Natural killer cell (primary cell): ENCODE data around the gene NR2F1-AS1. TPM values are rescaled to one million over a fixed set of nuclear protein-coding genes. Genes with fewer than 3 reads are reported as not detected.
A peak's percentile ranks its signal among the peaks of the same experiment; 100 is the strongest.

Source experiments
- ATAC-seq, 3 donors: fragments of 150-1000 bp in 2 of 3; fragments of 200-7000 bp in 1 of 3; cut with Tn5 transposase; 1 replicate in 1 of 3; 2 replicates in 2 of 3; pipeline ENCODE4 v1.10.0; 2021; ENCODE audit warnings: mild to moderate bottlenecking in 2 of 3, moderate library complexity in 2 of 3
- DNase-seq, 2 donors: peaks; one replicate each; pipeline versions ENCODE4 v3.0.0 to v3.0.0-alpha.2; 2013 to 2021; ENCODE audit warnings: mixed read lengths in 1 of 2
- H3K27ac ChIP-seq: one replicate; pipeline ENCODE4 v1.5.1; 2013; ENCODE audit warnings: mild to moderate bottlenecking, low read length
- H3K27me3 ChIP-seq: one replicate; pipeline ENCODE4 v1.6.1; 2013; ENCODE audit warnings: low read length; ENCODE audit not compliant: control insufficient read depth, insufficient read depth
- H3K36me3 ChIP-seq: one replicate; pipeline ENCODE4 v1.6.1; 2013; ENCODE audit warnings: low read length; ENCODE audit not compliant: control insufficient read depth, insufficient read depth
- H3K4me1 ChIP-seq: one replicate; pipeline ENCODE4 v1.6.1; 2013; ENCODE audit warnings: low read length; ENCODE audit not compliant: control insufficient read depth, insufficient read depth
- H3K4me3 ChIP-seq: one replicate; pipeline ENCODE4 v1.5.1; 2013; ENCODE audit warnings: low read length
- H3K9me3 ChIP-seq: one replicate; pipeline ENCODE4 v1.6.1; 2013; ENCODE audit warnings: low read length; ENCODE audit not compliant: control insufficient read depth, insufficient read depth
- H3K27ac Mint-ChIP-seq, 2 donors: one replicate each; pipeline ENCODE4 v1.8.0; 2022; ENCODE audit warnings: mild to moderate bottlenecking in 2 of 2, mixed read lengths in 2 of 2, moderate library complexity in 1 of 2
- H3K27me3 Mint-ChIP-seq, 2 donors: one replicate each; pipeline ENCODE4 v1.8.0; 2022; ENCODE audit warnings: low read depth in 2 of 2, mixed read lengths in 2 of 2
- H3K36me3 Mint-ChIP-seq: one replicate; pipeline ENCODE4 v1.8.0; 2022; ENCODE audit warnings: mixed read lengths
- H3K4me1 Mint-ChIP-seq, 2 donors: one replicate each; pipeline ENCODE4 v1.8.0; 2022; ENCODE audit warnings: mixed read lengths in 2 of 2
- H3K4me3 Mint-ChIP-seq: one replicate; pipeline ENCODE4 v1.8.0; 2022; ENCODE audit warnings: mild to moderate bottlenecking, moderate library complexity, mixed read lengths
- H3K9me3 Mint-ChIP-seq, 2 donors: one replicate each; pipeline ENCODE4 v1.8.0; 2022; ENCODE audit warnings: mixed read lengths in 2 of 2
- CTCF ChIP-seq: fragments of 200-600 bp; IDR thresholded peaks from one replicate; pipeline ENCODE4 v1.8.0; 2022; ENCODE audit warnings: antibody characterized with exemption
- WGBS: methylation state at CpG from one replicate; pipeline ENCODE4 v1.1.7; 2013; ENCODE audit warnings: missing lambda C conversion rate; ENCODE audit not compliant: insufficient coverage; 5-methylcytosine and 5-hydroxymethylcytosine counted together
- intact Hi-C: fragments of 100-400 bp; cut with micrococcal nuclease; formaldehyde crosslinking; loops from one replicate; pipeline ENCODE4 v1.14.2; 2022
- total RNA-seq, 4 donors: library from RNA; stranded (reverse); fragments of 120-200 nt in 1 of 4; gene quantifications; one replicate each; pipeline versions ENCODE4 v1.2.3 to v1.2.4, GENCODE V29; 2013 to 2022

The NR2F1-AS1 gene
- total RNA-seq, 3 donors from 2014 or later (not counting 1 experiment from before 2014, with no cell fraction given): not detected

- Mint-ChIP-seq H3K27ac (no peak overlapping the region), H3K36me3 (peaks cover 8% of the 10 kb centered on the region), H3K27me3 (peaks cover 70 to 71% of the 10 kb centered on the region in 2 donors), H3K4me3 (no peak overlapping the region), H3K4me1 (peaks cover 10 to 21% of the 10 kb centered on the region in 2 donors), H3K9me3 (no peaks in the 10 kb centered on the region)
- WGBS: 4% methylated on average over 7 of the region's 9 CpGs
- intact Hi-C loops: no loop called here
- Histone ChIP-seq H3K36me3 (no peaks in the 10 kb centered on the region), H3K9me3 (no peaks in the 10 kb centered on the region), H3K27ac (no peak overlapping the region), H3K27me3 (peaks cover 79% of the 10 kb centered on the region), H3K4me1 (peaks cover 3% of the 10 kb centered on the region), H3K4me3 (no peak overlapping the region)
- TF ChIP-seq CTCF: no peak
- DNase-seq (peak in 1 of 2 donors; percentile 24), ATAC-seq (no peak)
These were observed 30.4 kb upstream of the NR2F1-AS1 start for GRCh38 chr5:93611273-93611975.

GRCh38 chr5:93610581-93611272 is 29.7 kb upstream of the NR2F1-AS1 start:
- no peak for TF ChIP-seq CTCF
- intact Hi-C loops: no loop called here
- no peak overlapping the region for H3K4me3 ChIP-seq
- no peaks in the 10 kb centered on the region for H3K9me3 ChIP-seq
- no peak for DNase-seq
- H3K27me3 ChIP-seq: peaks cover 82% of the 10 kb centered on the region
- H3K4me1 ChIP-seq: peaks cover 3% of the 10 kb centered on the region
- Mint-ChIP-seq H3K4me3 (no peak overlapping the region), H3K9me3 (no peaks in the 10 kb centered on the region), H3K4me1 (peaks cover 10 to 21% of the 10 kb centered on the region in 2 donors), H3K36me3 (peaks cover 8% of the 10 kb centered on the region), H3K27ac (no peak overlapping the region), H3K27me3 (peaks cover 77% of the 10 kb centered on the region in 2 donors)
- no peak overlapping the region for H3K27ac ChIP-seq
- WGBS: 15% methylated on average over 17 of the region's 17 CpGs
- ATAC-seq: no peak
- H3K36me3 ChIP-seq: no peaks in the 10 kb centered on the region

- H3K4me3 ChIP-seq: no peak overlapping the region
- Mint-ChIP-seq H3K4me1 (peaks cover 13 to 21% of the 10 kb centered on the region in 2 donors), H3K36me3 (peaks cover 13% of the 10 kb centered on the region), H3K9me3 (no peaks in the 10 kb centered on the region), H3K27ac (no peak overlapping the region), H3K27me3 (peaks cover 85 to 86% of the 10 kb centered on the region in 2 donors), H3K4me3 (no peak overlapping the region)
- H3K27me3 ChIP-seq: peaks cover 92% of the 10 kb centered on the region
- intact Hi-C loops: loop anchor here (10.0 kb wide), 1 partner anchor 305 kb away; no protein-coding TSS in a partner anchor
- no peaks in the 10 kb centered on the region for H3K36me3 ChIP-seq
- peaks cover 3% of the 10 kb centered on the region for H3K4me1 ChIP-seq
- TF ChIP-seq CTCF: no peak
- H3K27ac ChIP-seq: no peak overlapping the region
- WGBS: 23% methylated on average over 4 of the region's 7 CpGs
- no peak for DNase-seq
- ATAC-seq: no peak
- no peaks in the 10 kb centered on the region for H3K9me3 ChIP-seq
These were observed 28.7 kb upstream of the NR2F1-AS1 start for GRCh38 chr5:93609762-93610161.
